ENCODE measurements around the gene IL1F10. TPM values are rescaled to one million over a fixed set of nuclear protein-coding genes. Genes with fewer than 3 reads are reported as not detected.

Gene IL1F10
- total RNA-seq, 2 experiments from 2014 or later, result not detected

GRCh38 chr2:113119111-113119510, 51.3 kb downstream of the IL1F10 start:
- CTCF ChIA-PET (ENCODE audit: unreplicated experiment), result no interaction called here
- intact Hi-C loops (cut with micrococcal nuclease; ENCODE audit: unreplicated experiment), result no loop called here

GRCh38 chr2:113120861-113121260, 53.1 kb downstream of the IL1F10 start:
- ChIA-PET CTCF (ENCODE audit: unreplicated experiment) (no interaction called here), POLR2A (no interaction called here)
- Histone ChIP-seq H3K9me2 (ENCODE audit: insufficient read depth, low read length) (no peaks in the 10 kb centered on the region), H3K79me2 (ENCODE audit: insufficient read depth, low read depth, low read length) (no peaks in the 10 kb centered on the region), H3K4me1 (ENCODE audit: insufficient read depth, low read length, poor library complexity, severe bottlenecking) (peaks cover 5% of the 10 kb centered on the region), H3K9me3 (ENCODE audit: low read length) (no peaks in the 10 kb centered on the region), H3K4me3 (ENCODE audit: low read depth, low read length, poor library complexity, severe bottlenecking) (no peak overlapping the region), H3K36me3 (ENCODE audit: insufficient read depth, low read length) (no peaks in the 10 kb centered on the region), H2AFZ (ENCODE audit: low read length) (no peak overlapping the region), H3K4me2 (ENCODE audit: low read length) (no peak overlapping the region), H3K27ac (ENCODE audit: low read depth, low read length, poor library complexity, severe bottlenecking) (no peak overlapping the region), H4K20me1 (ENCODE audit: insufficient read depth, low read length) (no peaks in the 10 kb centered on the region)
- intact Hi-C loops (cut with micrococcal nuclease; ENCODE audit: unreplicated experiment), result no loop called here
- no peak for DNase-seq (ENCODE audit: low spot score)
- TF ChIP-seq CTCF (conservative IDR thresholded peaks at IDR 0.05; ENCODE audit: low read length) (no peak), EZH2phosphoT487 (IDR thresholded peaks at IDR 0.05; ENCODE audit: borderline replicate concordance, low read depth, low read length) (no peak)
- no TSS peak for BruUV-seq (replicated peaks)

More at GRCh38 chr2:113119111-113119510, 51.3 kb downstream of the IL1F10 start:
- POLR2A ChIA-PET, result interaction anchor here (0.9 kb wide), 1 partner anchor 74 kb away, joined by 4 read pairs; no protein-coding TSS in a partner anchor
- Histone ChIP-seq H3K36me3 (ENCODE audit: insufficient read depth, low read length) (no peaks in the 10 kb centered on the region), H3K9me3 (ENCODE audit: low read length) (no peaks in the 10 kb centered on the region), H3K4me1 (ENCODE audit: insufficient read depth, low read length, poor library complexity, severe bottlenecking) (peaks cover 5% of the 10 kb centered on the region), H2AFZ (ENCODE audit: low read length) (no peak overlapping the region), H4K20me1 (ENCODE audit: insufficient read depth, low read length) (no peaks in the 10 kb centered on the region), H3K27ac (ENCODE audit: low read depth, low read length, poor library complexity, severe bottlenecking) (no peak overlapping the region), H3K9me2 (ENCODE audit: insufficient read depth, low read length) (no peaks in the 10 kb centered on the region), H3K4me3 (ENCODE audit: low read depth, low read length, poor library complexity, severe bottlenecking) (no peak overlapping the region), H3K79me2 (ENCODE audit: insufficient read depth, low read depth, low read length) (no peaks in the 10 kb centered on the region), H3K4me2 (ENCODE audit: low read length) (no peak overlapping the region)
- BruUV-seq (replicated peaks), result no TSS peak
- DNase-seq (ENCODE audit: low spot score), result no peak
- TF ChIP-seq EZH2phosphoT487 (IDR thresholded peaks at IDR 0.05; ENCODE audit: borderline replicate concordance, low read depth, low read length), result no peak
- no peak for TF ChIP-seq CTCF (conservative IDR thresholded peaks at IDR 0.05; ENCODE audit: low read length)

GRCh38 chr2:113122364-113122763, 54.6 kb downstream of the IL1F10 start:
- Histone ChIP-seq H3K36me3 (ENCODE audit: insufficient read depth, low read length) (no peaks in the 10 kb centered on the region), H3K4me3 (ENCODE audit: low read depth, low read length, poor library complexity, severe bottlenecking) (no peak overlapping the region), H3K4me1 (ENCODE audit: insufficient read depth, low read length, poor library complexity, severe bottlenecking) (peaks cover 3% of the 10 kb centered on the region), H3K4me2 (ENCODE audit: low read length) (no peak overlapping the region), H2AFZ (ENCODE audit: low read length) (no peak overlapping the region), H3K9me3 (ENCODE audit: low read length) (no peaks in the 10 kb centered on the region), H4K20me1 (ENCODE audit: insufficient read depth, low read length) (no peaks in the 10 kb centered on the region), H3K9me2 (ENCODE audit: insufficient read depth, low read length) (no peaks in the 10 kb centered on the region), H3K27ac (ENCODE audit: low read depth, low read length, poor library complexity, severe bottlenecking) (no peak overlapping the region), H3K79me2 (ENCODE audit: insufficient read depth, low read depth, low read length) (no peaks in the 10 kb centered on the region)
- CTCF ChIA-PET (ENCODE audit: unreplicated experiment), result no interaction called here
- intact Hi-C loops (cut with micrococcal nuclease; ENCODE audit: unreplicated experiment), result no loop called here
- no peak for DNase-seq (ENCODE audit: low spot score)
- POLR2A ChIA-PET, result no interaction called here
- no peak for TF ChIP-seq CTCF (conservative IDR thresholded peaks at IDR 0.05; ENCODE audit: low read length)
- no peak for TF ChIP-seq EZH2phosphoT487 (IDR thresholded peaks at IDR 0.05; ENCODE audit: borderline replicate concordance, low read depth, low read length)
- BruUV-seq (replicated peaks), result no TSS peak
